ENCODE data around the gene TBL3.

TBL3 gene

DNA sequence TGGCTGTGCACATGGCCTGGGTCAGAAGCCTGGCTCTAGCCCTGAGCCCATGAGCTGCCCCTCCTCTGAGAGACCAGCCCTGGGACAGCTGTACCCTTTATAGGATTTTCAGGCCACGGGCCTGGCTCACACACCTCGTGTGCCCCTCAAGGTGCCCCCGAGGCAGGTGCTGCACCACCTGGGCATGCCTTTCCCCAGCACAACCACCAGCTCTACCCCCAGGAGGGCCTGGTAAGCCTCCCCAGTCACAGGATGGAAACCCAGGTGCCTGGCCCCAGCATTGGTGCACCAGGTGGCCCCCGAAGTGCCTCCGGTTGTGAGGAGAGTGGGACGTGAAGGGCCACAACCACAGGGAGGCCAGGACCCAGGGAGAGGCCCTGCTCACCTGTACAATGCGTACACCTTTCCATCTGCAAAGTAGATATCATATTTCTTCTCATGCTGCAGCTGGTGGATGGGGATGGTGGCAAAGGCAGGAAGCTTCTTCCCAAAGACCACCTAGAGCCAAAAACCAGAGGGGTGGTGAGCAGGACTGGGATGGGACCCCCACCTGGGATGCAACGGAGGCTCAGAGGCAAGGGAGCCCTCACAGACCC, 31.5 kb downstream of the TBL3 start:
- TF ChIP-seq YY1 (IDR thresholded peaks at IDR 0.05; ENCODE audit: low read depth) (no peak), EP300 (IDR thresholded peaks at IDR 0.05; ENCODE audit: borderline replicate concordance) (no peak), CREB1 (IDR thresholded peaks at IDR 0.05; ENCODE audit: low read depth) (no peak), FOXM1 (IDR thresholded peaks at IDR 0.05; ENCODE audit: borderline replicate concordance, low read depth) (no peak), TEAD4 (IDR thresholded peaks at IDR 0.05) (no peak), NFIC (IDR thresholded peaks at IDR 0.05) (no peak), TCF12 (IDR thresholded peaks at IDR 0.05; ENCODE audit: low read depth) (no peak), TAF1 (IDR thresholded peaks at IDR 0.05; ENCODE audit: low read depth) (no peak), ZBTB7A (IDR thresholded peaks at IDR 0.05; ENCODE audit: low read depth) (no peak), CEBPB (IDR thresholded peaks at IDR 0.05) (no peak), EGR1 (IDR thresholded peaks at IDR 0.05) (no peak), RAD21 (IDR thresholded peaks at IDR 0.05; ENCODE audit: low read depth) (no peak)
- TF ChIP-seq, protein P1, sequence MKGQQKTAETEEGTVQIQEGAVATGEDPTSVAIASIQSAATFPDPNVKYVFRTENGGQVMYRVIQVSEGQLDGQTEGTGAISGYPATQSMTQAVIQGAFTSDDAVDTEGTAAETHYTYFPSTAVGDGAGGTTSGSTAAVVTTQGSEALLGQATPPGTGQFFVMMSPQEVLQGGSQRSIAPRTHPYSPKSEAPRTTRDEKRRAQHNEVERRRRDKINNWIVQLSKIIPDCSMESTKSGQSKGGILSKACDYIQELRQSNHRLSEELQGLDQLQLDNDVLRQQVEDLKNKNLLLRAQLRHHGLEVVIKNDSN (IDR thresholded peaks at IDR 0.05) = no peak
- TF ChIP-seq, protein P2, sequence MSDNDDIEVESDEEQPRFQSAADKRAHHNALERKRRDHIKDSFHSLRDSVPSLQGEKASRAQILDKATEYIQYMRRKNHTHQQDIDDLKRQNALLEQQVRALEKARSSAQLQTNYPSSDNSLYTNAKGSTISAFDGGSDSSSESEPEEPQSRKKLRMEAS (IDR thresholded peaks at IDR 0.05) = no peak
- TF ChIP-seq, protein P3, sequence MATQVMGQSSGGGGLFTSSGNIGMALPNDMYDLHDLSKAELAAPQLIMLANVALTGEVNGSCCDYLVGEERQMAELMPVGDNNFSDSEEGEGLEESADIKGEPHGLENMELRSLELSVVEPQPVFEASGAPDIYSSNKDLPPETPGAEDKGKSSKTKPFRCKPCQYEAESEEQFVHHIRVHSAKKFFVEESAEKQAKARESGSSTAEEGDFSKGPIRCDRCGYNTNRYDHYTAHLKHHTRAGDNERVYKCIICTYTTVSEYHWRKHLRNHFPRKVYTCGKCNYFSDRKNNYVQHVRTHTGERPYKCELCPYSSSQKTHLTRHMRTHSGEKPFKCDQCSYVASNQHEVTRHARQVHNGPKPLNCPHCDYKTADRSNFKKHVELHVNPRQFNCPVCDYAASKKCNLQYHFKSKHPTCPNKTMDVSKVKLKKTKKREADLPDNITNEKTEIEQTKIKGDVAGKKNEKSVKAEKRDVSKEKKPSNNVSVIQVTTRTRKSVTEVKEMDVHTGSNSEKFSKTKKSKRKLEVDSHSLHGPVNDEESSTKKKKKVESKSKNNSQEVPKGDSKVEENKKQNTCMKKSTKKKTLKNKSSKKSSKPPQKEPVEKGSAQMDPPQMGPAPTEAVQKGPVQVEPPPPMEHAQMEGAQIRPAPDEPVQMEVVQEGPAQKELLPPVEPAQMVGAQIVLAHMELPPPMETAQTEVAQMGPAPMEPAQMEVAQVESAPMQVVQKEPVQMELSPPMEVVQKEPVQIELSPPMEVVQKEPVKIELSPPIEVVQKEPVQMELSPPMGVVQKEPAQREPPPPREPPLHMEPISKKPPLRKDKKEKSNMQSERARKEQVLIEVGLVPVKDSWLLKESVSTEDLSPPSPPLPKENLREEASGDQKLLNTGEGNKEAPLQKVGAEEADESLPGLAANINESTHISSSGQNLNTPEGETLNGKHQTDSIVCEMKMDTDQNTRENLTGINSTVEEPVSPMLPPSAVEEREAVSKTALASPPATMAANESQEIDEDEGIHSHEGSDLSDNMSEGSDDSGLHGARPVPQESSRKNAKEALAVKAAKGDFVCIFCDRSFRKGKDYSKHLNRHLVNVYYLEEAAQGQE (IDR thresholded peaks at IDR 0.05; ENCODE audit: low read depth) = no peak

DNA sequence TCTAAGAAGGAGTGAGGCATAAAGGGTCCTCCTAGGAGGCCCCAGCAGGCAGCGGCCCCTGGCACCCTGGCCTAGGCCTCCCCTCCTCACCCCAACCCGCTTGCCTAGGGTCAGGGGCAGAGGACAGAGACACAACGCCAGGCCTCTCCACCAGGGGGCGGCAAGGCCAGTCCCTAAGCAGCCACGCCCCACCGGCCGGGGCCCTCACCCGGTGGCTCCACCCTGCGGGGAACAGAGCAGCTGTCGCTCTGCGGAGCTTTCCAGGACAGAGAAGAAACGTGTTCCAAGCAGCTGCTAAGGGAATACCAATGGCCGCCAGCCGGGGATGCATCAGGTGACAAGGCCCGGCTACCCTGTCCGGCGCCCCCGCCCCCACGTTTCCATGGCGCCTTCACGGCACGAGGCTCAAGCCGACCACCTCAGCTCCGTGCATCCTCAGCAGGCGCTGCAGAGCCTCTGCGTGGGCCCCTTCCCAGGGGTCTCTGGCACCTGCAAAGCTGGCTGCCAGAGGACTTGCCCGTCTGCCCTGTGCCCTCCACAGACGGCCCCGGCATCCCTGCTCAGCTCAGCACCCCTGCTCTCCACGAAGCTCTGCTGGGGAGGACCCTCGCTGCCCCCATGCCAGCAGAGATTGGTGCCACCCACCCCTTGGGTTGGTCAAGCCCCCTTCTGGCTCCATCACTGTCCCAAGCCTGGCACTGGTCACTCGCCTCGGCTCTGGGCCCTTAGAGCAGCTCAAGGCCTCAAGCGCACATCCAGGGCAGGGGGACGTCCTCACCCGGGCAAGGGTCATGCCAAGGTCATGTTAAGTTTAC, 32.2 kb downstream of the TBL3 start:
- 0 out of 2 replicates have a peak, but pooled peaks have one; percentile 64 for TF ChIP-seq YY1 (IDR thresholded peaks at IDR 0.05; ENCODE audit: low read depth)
- TF ChIP-seq TAF1 (IDR thresholded peaks at IDR 0.05; ENCODE audit: low read depth) = no peak
- TF ChIP-seq, protein P2 (IDR thresholded peaks at IDR 0.05) = peak; percentile 25; the same call in 1 of the 2 replicates
- peak; percentile 46; the same call in 1 of the 2 replicates for TF ChIP-seq RAD21 (IDR thresholded peaks at IDR 0.05; ENCODE audit: low read depth)
- no peak for TF ChIP-seq EP300 (IDR thresholded peaks at IDR 0.05; ENCODE audit: borderline replicate concordance)

DNA sequence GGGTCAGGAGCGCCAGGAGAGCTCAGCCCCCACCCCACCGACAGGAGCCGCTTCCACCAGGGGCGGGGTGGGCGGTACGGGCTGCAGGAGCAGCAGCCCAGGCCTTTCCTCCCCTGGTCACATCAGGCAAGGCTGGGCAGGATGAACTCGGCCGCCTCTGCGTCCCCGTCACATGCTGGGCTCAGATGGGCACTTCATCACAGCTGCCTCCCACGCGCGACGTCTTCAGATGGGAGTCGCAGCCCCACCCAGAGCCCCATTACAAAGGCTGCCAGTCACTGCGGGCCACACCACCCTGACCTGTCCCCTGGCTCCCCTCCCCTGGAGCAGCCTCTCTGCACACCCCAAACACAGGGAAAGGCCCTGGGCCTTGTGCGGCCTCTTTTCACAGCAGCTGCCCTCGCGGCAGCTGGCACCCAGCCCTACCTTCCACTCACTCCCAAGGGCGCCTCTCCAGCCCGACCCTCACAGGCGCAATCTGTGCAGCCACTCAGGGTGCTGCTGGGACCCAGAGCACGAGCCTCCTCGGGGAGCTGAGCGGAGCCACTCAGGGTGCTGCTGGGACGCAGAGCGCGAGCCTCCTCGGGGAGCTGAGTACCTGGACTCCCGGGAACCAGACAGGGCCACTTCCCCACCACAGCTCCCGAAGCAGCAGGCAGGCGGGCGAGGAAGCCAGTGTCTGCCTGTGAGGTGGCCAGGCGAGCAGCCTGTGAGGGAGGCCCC, 33.1 kb downstream of the TBL3 start:
- TF ChIP-seq, protein P1 (IDR thresholded peaks at IDR 0.05) = no peak
- no peak for TF ChIP-seq FOXM1 (IDR thresholded peaks at IDR 0.05; ENCODE audit: borderline replicate concordance, low read depth)
- TF ChIP-seq RAD21 (IDR thresholded peaks at IDR 0.05; ENCODE audit: low read depth) = no peak
- TF ChIP-seq, protein P2 (IDR thresholded peaks at IDR 0.05) = no peak
- no peak for TF ChIP-seq YY1 (IDR thresholded peaks at IDR 0.05; ENCODE audit: low read depth)
- no peak for TF ChIP-seq TEAD4 (IDR thresholded peaks at IDR 0.05)
- TF ChIP-seq TAF1 (IDR thresholded peaks at IDR 0.05; ENCODE audit: low read depth) = no peak
- TF ChIP-seq TCF12 (IDR thresholded peaks at IDR 0.05; ENCODE audit: low read depth) = no peak
- no peak for TF ChIP-seq ZBTB7A (IDR thresholded peaks at IDR 0.05; ENCODE audit: low read depth)
- TF ChIP-seq EP300 (IDR thresholded peaks at IDR 0.05; ENCODE audit: borderline replicate concordance) = no peak
- TF ChIP-seq EGR1 (IDR thresholded peaks at IDR 0.05) = no peak
- no peak for TF ChIP-seq CREB1 (IDR thresholded peaks at IDR 0.05; ENCODE audit: low read depth)
- no peak for TF ChIP-seq CEBPB (IDR thresholded peaks at IDR 0.05)
- TF ChIP-seq NFIC (IDR thresholded peaks at IDR 0.05) = no peak

DNA sequence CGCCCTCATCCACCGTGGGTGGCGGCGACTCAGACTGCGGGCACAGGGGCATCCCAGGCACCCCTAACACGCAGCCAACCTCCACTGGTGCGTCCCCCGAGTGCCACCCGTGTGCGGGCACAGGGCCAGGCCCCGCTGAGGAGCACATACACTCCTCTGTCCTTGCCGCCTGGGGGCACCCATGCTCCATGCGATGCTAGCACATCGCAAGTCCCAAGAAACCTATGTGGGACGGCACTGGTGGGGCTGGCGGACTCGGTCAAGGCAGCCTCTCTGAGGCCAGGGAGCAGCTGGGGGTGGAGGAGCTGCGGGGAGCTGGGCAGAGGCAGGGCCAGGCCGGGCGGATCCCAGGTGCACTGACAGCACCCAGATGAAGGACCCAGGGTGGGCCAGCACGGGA, 33.8 kb downstream of the TBL3 start:
- TF ChIP-seq YY1 (IDR thresholded peaks at IDR 0.05; ENCODE audit: low read depth) (no peak), FOXM1 (IDR thresholded peaks at IDR 0.05; ENCODE audit: borderline replicate concordance, low read depth) (no peak), RAD21 (IDR thresholded peaks at IDR 0.05; ENCODE audit: low read depth) (no peak), ZBTB7A (IDR thresholded peaks at IDR 0.05; ENCODE audit: low read depth) (no peak), TCF12 (IDR thresholded peaks at IDR 0.05; ENCODE audit: low read depth) (no peak), CREB1 (IDR thresholded peaks at IDR 0.05; ENCODE audit: low read depth) (no peak), EP300 (IDR thresholded peaks at IDR 0.05; ENCODE audit: borderline replicate concordance) (no peak), NFIC (IDR thresholded peaks at IDR 0.05) (no peak), CEBPB (IDR thresholded peaks at IDR 0.05) (no peak), EGR1 (IDR thresholded peaks at IDR 0.05) (no peak), TAF1 (IDR thresholded peaks at IDR 0.05; ENCODE audit: low read depth) (no peak), TEAD4 (IDR thresholded peaks at IDR 0.05) (no peak)
- TF ChIP-seq, protein P2 (IDR thresholded peaks at IDR 0.05) = no peak
- TF ChIP-seq, protein P3 (IDR thresholded peaks at IDR 0.05; ENCODE audit: low read depth) = no peak
- TF ChIP-seq, protein P1 (IDR thresholded peaks at IDR 0.05) = no peak
